Right ventricle myocardium superior (tissue), 1 donor: ENCODE measurements around the gene ROBO1. TPM values are rescaled to one million over a fixed set of nuclear protein-coding genes. Genes with fewer than 3 reads are reported as not detected.

Source experiments
- ATAC-seq: fragments of 200-7000 bp; cut with Tn5 transposase; one replicate; pipeline ENCODE4 v1.9.1; 2020; ENCODE audit warnings: mild to moderate bottlenecking; ENCODE audit not compliant: poor library complexity
- DNase-seq: peaks from one replicate; pipeline ENCODE4 v3.0.0-alpha.2; 2020
- intact Hi-C: fragments of 100-400 bp; cut with DNase I; formaldehyde crosslinking; loops from one replicate; pipeline ENCODE4 v1.11.2; 2022
- total RNA-seq: library from RNA; stranded (reverse); fragmentation: NEBNext Ultra II Directional; extraction: Animal tissue kit (Norgen Biotek cat#: 25700); gene quantifications from one replicate; pipeline ENCODE4 v1.2.1, GENCODE V29; 2021
- donor health status: DM: no; HTN: yes; CAD: no; lungs with severe emphysema.

ROBO1 gene
- total RNA-seq, 1 donor from 2014 or later: 6.7 TPM

GRCh38 chr3:78957456-78957855, 810.3 kb downstream of the ROBO1 start:
- intact Hi-C loops: no loop called here
- no peak for DNase-seq
- ATAC-seq: no peak

GRCh38 chr3:78951342-78951945, 816.4 kb downstream of the ROBO1 start:
- intact Hi-C loops: no loop called here
- DNase-seq (no peak), ATAC-seq (no peak)

GRCh38 chr3:78941587-78941986, 826.2 kb downstream of the ROBO1 start:
- ATAC-seq: peak; percentile 31
- intact Hi-C loops: no loop called here
- DNase-seq: no peak

GRCh38 chr3:78940626-78941025, 827.2 kb downstream of the ROBO1 start:
- DNase-seq (no peak), ATAC-seq (no peak)
- intact Hi-C loops: no loop called here

GRCh38 chr3:78940128-78940527, 827.7 kb downstream of the ROBO1 start:
- no peak for ATAC-seq
- intact Hi-C loops: no loop called here
- no peak for DNase-seq

- intact Hi-C loops: no loop called here
- ATAC-seq (no peak), DNase-seq (no peak)
Measured at GRCh38 chr3:78937475-78937874, 830.3 kb downstream of the ROBO1 start.

- ATAC-seq: no peak
- DNase-seq: no peak
- intact Hi-C loops: no loop called here
Measured at GRCh38 chr3:78927759-78928158, 840.0 kb downstream of the ROBO1 start.

GRCh38 chr3:78926523-78926922, 841.3 kb downstream of the ROBO1 start:
- intact Hi-C loops: no loop called here
- DNase-seq: no peak
- no peak for ATAC-seq

- ATAC-seq: no peak
- intact Hi-C loops: no loop called here
- no peak for DNase-seq
Measured at GRCh38 chr3:78924711-78925110, 843.1 kb downstream of the ROBO1 start.

GRCh38 chr3:78919021-78919755, 848.6 kb downstream of the ROBO1 start:
- ATAC-seq (peak; percentile 39), DNase-seq (no peak)
- intact Hi-C loops: no loop called here

GRCh38 chr3:78918361-78919020, 849.3 kb downstream of the ROBO1 start:
- ATAC-seq (peak; percentile 10), DNase-seq (no peak)
- intact Hi-C loops: no loop called here

GRCh38 chr3:78917536-78917935, 850.3 kb downstream of the ROBO1 start:
- intact Hi-C loops: no loop called here

GRCh38 chr3:78913711-78914110, 854.1 kb downstream of the ROBO1 start:
- DNase-seq (no peak), ATAC-seq (no peak)
- intact Hi-C loops: no loop called here

More at GRCh38 chr3:78917536-78917935, 850.3 kb downstream of the ROBO1 start:
- peak; percentile 25 for ATAC-seq
- no peak for DNase-seq

GRCh38 chr3:78912687-78913086, 855.1 kb downstream of the ROBO1 start:
- DNase-seq: no peak
- ATAC-seq: no peak
- intact Hi-C loops: no loop called here

- no peak for ATAC-seq
- DNase-seq: no peak
- intact Hi-C loops: no loop called here
Measured at GRCh38 chr3:78912259-78912658, 855.5 kb downstream of the ROBO1 start.

- ATAC-seq: no peak
- intact Hi-C loops: no loop called here
- DNase-seq: no peak
Measured at GRCh38 chr3:78911394-78911793, 856.4 kb downstream of the ROBO1 start.

GRCh38 chr3:78908236-78908635, 859.6 kb downstream of the ROBO1 start:
- ATAC-seq (no peak), DNase-seq (no peak)
- intact Hi-C loops: no loop called here

GRCh38 chr3:78907367-78907766, 860.4 kb downstream of the ROBO1 start:
- DNase-seq (no peak), ATAC-seq (no peak)
- intact Hi-C loops: no loop called here

GRCh38 chr3:78906930-78907329, 860.9 kb downstream of the ROBO1 start:
- ATAC-seq: no peak
- intact Hi-C loops: no loop called here
- DNase-seq: no peak

- no peak for DNase-seq
- intact Hi-C loops: no loop called here
- ATAC-seq: no peak
Measured at GRCh38 chr3:78906245-78906644, 861.6 kb downstream of the ROBO1 start.
